B cell (primary cell): ENCODE data around the gene ZDHHC17. TPM values are rescaled to one million over a fixed set of nuclear protein-coding genes. Genes with fewer than 3 reads are reported as not detected.

Experiments
- ATAC-seq: fragments of 200-7000 bp; cut with Tn5 transposase; one replicate; pipeline ENCODE4 v1.10.0; 2021; ENCODE audit warnings: low read depth, mild to moderate bottlenecking, moderate number of reproducible peaks, moderate library complexity
- CTCF ChIA-PET: fragments of 350-600 bp; sonication (Branson Sonifier 250); formaldehyde crosslinking; loops from one replicate; lab custom pipeline; 2021; ENCODE audit warnings: antibody characterized with exemption, inconsistent platforms; lab: Charles Lee
- POLR2A ChIA-PET: fragments of 350-600 bp; sonication (Branson Sonifier 250); formaldehyde crosslinking; loops from one replicate; lab custom pipeline; 2021; ENCODE audit warnings: antibody characterized with exemption; lab: Charles Lee
- DNase-seq: peaks from one replicate; pipeline ENCODE4 v3.0.0; 2013
- H2AFZ ChIP-seq: 2 replicates; pipeline ENCODE4 v1.6.1; 2012; ENCODE audit warnings: mild to moderate bottlenecking, low read depth, low read length; ENCODE audit not compliant: insufficient read depth, poor library complexity, severe bottlenecking
- H3K27ac ChIP-seq, 2 donors: 1 replicate in 1 of 2; 2 replicates in 1 of 2; pipeline ENCODE4 v1.5.1; 2012 to 2013; ENCODE audit warnings: low read length in 2 of 2, mild to moderate bottlenecking in 2 of 2, moderate library complexity in 1 of 2
- H3K27me3 ChIP-seq, 4 experiments: fragments of 200-600 bp in 1 of 4; sonication (generic) in 1 of 4; replicated peaks in 1 of 4; 1 replicate in 2 of 4; 2 replicates in 2 of 4; pipeline versions ENCODE4 v1.6.1 to v1.7.0; 2013 to 2016; ENCODE audit warnings: low read length in 3 of 4, mild to moderate bottlenecking in 2 of 4, mixed read lengths in 1 of 4, moderate library complexity in 1 of 4; ENCODE audit not compliant: insufficient read depth in 4 of 4, control insufficient read depth in 3 of 4; ENCODE audit errors: control extremely low read depth in 1 of 4
- H3K36me3 ChIP-seq, 2 experiments: replicated peaks in 1 of 2; 1 replicate in 1 of 2; 2 replicates in 1 of 2; pipeline versions ENCODE4 v1.6.1 to v1.7.1; 2013; ENCODE audit warnings: low read length in 1 of 2; ENCODE audit not compliant: insufficient read depth in 2 of 2, control insufficient read depth in 1 of 2; ENCODE audit errors: control extremely low read depth in 1 of 2, extremely low read depth in 1 of 2
- H3K4me1 ChIP-seq, 2 donors: fragments of 200-600 bp in 1 of 2; sonication (generic) in 1 of 2; 1 replicate in 1 of 2; 2 replicates in 1 of 2; pipeline versions ENCODE4 v1.5.1 to v1.6.1; 2013 to 2017; ENCODE audit warnings: low read length in 2 of 2; ENCODE audit not compliant: control insufficient read depth in 2 of 2, insufficient read depth in 2 of 2
- H3K4me2 ChIP-seq: replicated peaks from 2 replicates; pipeline ENCODE3; 2012; ENCODE audit warnings: mild to moderate bottlenecking, low read depth, low read length; ENCODE audit not compliant: poor library complexity, severe bottlenecking
- H3K4me3 ChIP-seq, 5 experiments: fragments of 200-600 bp in 1 of 5; sonication (generic) in 1 of 5; 1 replicate in 3 of 5; 2 replicates in 2 of 5; pipeline versions ENCODE4 v1.5.1 to v1.7.0; 2011 to 2016; ENCODE audit warnings: low read length in 4 of 5, mild to moderate bottlenecking in 4 of 5, low read depth in 2 of 5, control low read depth in 1 of 5, moderate library complexity in 1 of 5; ENCODE audit not compliant: insufficient read depth in 1 of 5; ENCODE audit errors: control extremely low read depth in 1 of 5, extremely low read depth in 1 of 5
- H3K79me2 ChIP-seq: fragments of 200-600 bp; sonication (generic); one replicate; pipeline ENCODE4 v1.6.0; 2016; ENCODE audit warnings: low read length; ENCODE audit not compliant: control insufficient read depth, insufficient read depth
- H3K9ac ChIP-seq: fragments of 200-600 bp; sonication (generic); 2 replicates; pipeline ENCODE4 v1.6.1; 2017; ENCODE audit warnings: mild to moderate bottlenecking, low read length, moderate library complexity
- H3K9me3 ChIP-seq, 3 donors: one replicate each; pipeline versions ENCODE4 v1.6.1 to v1.7.1; 2013; ENCODE audit warnings: low read length in 2 of 3; ENCODE audit not compliant: control insufficient read depth in 2 of 3, insufficient read depth in 1 of 3; ENCODE audit errors: control extremely low read depth in 1 of 3
- H4K20me1 ChIP-seq: 2 replicates; pipeline ENCODE4 v1.6.0; 2012; ENCODE audit warnings: mild to moderate bottlenecking, low read length; ENCODE audit not compliant: insufficient read depth, control insufficient read depth, poor library complexity, severe bottlenecking
- H3K27ac Mint-ChIP-seq: one replicate; pipeline ENCODE4 v1.8.0; 2021; ENCODE audit warnings: mixed read lengths
- H3K27me3 Mint-ChIP-seq: one replicate; pipeline ENCODE4 v1.8.0; 2021; ENCODE audit warnings: mixed read lengths
- H3K4me1 Mint-ChIP-seq: one replicate; pipeline ENCODE4 v1.8.0; 2021; ENCODE audit warnings: mixed read lengths
- H3K4me3 Mint-ChIP-seq: one replicate; pipeline ENCODE4 v1.8.0; 2021; ENCODE audit warnings: mixed read lengths
- H3K9me3 Mint-ChIP-seq: one replicate; pipeline ENCODE4 v1.8.0; 2022; ENCODE audit warnings: mixed read lengths; ENCODE audit not compliant: insufficient read depth
- EZH2 ChIP-seq: IDR thresholded peaks from 2 replicates; pipeline ENCODE4 v1.6.1; 2012; ENCODE audit warnings: borderline replicate concordance, low read depth, mild to moderate bottlenecking, moderate library complexity, low read length; ENCODE audit not compliant: insufficient read depth, poor library complexity, severe bottlenecking
- WGBS: methylation state at CpG from one replicate; pipeline ENCODE4 v1.1.5; 2013; ENCODE audit warnings: missing lambda C conversion rate; ENCODE audit not compliant: insufficient coverage; 5-methylcytosine and 5-hydroxymethylcytosine counted together
- intact Hi-C: fragments of 100-400 bp; cut with micrococcal nuclease; formaldehyde crosslinking; loops from one replicate; pipeline ENCODE4 v1.10.0; 2022
- polyA plus RNA-seq: library from polyadenylated mRNA; depleted of rRNA; stranded (reverse); fragments of >200 nt; gene quantifications from 2 replicates; pipeline ENCODE4 v1.2.3, GENCODE V29; 2012
- total RNA-seq, 2 donors: library from RNA; stranded (reverse); fragments of 120-200 nt in 1 of 2; gene quantifications; 1 replicate in 1 of 2; 2 replicates in 1 of 2; pipeline versions ENCODE4 v1.2.3 to v1.2.4, GENCODE V29; 2013 to 2022
- TF ChIP-seq, protein P1 (sequence below): fragments of 200-600 bp; IDR thresholded peaks from one replicate; pipeline ENCODE4 v1.8.0; 2022; ENCODE audit warnings: antibody characterized with exemption, mild to moderate bottlenecking

The ZDHHC17 gene
- total and polyA plus RNA-seq, 2 donors (not counting 1 experiment from before 2014, with no cell fraction given): 26.1 to 75.0 TPM

DNA sequence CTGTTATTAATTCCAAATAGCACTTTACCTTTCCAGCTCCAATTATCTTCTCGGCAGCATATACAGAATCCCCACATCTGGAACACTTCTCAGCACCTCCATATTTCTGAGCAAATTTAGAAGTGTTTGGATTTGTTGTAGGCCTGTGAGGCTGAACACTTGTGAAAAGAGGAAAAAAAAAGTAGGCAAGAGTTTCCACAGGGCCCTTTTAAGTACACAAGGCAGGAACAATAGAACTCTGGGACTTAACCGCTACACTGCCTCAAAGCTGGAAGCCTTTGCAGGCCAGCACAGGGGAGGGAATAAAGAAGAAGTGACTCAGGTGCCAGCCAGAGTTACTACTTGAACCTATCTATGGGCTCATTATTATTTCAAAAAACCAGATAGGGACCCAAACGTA, 96.3 kb downstream of the ZDHHC17 start:
- TF ChIP-seq, protein P1, sequence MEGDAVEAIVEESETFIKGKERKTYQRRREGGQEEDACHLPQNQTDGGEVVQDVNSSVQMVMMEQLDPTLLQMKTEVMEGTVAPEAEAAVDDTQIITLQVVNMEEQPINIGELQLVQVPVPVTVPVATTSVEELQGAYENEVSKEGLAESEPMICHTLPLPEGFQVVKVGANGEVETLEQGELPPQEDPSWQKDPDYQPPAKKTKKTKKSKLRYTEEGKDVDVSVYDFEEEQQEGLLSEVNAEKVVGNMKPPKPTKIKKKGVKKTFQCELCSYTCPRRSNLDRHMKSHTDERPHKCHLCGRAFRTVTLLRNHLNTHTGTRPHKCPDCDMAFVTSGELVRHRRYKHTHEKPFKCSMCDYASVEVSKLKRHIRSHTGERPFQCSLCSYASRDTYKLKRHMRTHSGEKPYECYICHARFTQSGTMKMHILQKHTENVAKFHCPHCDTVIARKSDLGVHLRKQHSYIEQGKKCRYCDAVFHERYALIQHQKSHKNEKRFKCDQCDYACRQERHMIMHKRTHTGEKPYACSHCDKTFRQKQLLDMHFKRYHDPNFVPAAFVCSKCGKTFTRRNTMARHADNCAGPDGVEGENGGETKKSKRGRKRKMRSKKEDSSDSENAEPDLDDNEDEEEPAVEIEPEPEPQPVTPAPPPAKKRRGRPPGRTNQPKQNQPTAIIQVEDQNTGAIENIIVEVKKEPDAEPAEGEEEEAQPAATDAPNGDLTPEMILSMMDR: no peak
- H3K79me2 ChIP-seq: no peaks in the 10 kb centered on the region
- ATAC-seq: no peak
- H3K9me3 ChIP-seq: peaks cover 0 to 1% (median 0%) of the 10 kb centered on the region in 3 donors
- H3K9me3 Mint-ChIP-seq: no peaks in the 10 kb centered on the region
- no peaks in the 10 kb centered on the region for H3K4me1 Mint-ChIP-seq
- no peak overlapping the region for H3K4me3 ChIP-seq
- no peak overlapping the region for H3K9ac ChIP-seq
- H3K27ac ChIP-seq: no peak overlapping the region
- no peak overlapping the region for H2AFZ ChIP-seq
- no peaks in the 10 kb centered on the region for H4K20me1 ChIP-seq
- no peak overlapping the region for H3K4me3 Mint-ChIP-seq
- no peak overlapping the region for H3K27ac Mint-ChIP-seq
- ChIA-PET CTCF (no interaction called here), POLR2A (no interaction called here)
- intact Hi-C loops: no loop called here
- no peaks in the 10 kb centered on the region for H3K4me1 ChIP-seq
- H3K4me2 ChIP-seq: no peak overlapping the region
- H3K36me3 ChIP-seq: peaks cover 0 to 6% of the 10 kb centered on the region in 2 experiments
- WGBS: 92% methylated on average over 2 of the region's 3 CpGs
- H3K27me3 Mint-ChIP-seq: no peaks in the 10 kb centered on the region
- peaks cover 0 to 3% (median 0%) of the 10 kb centered on the region in 4 experiments for H3K27me3 ChIP-seq
- no peak for DNase-seq

DNA sequence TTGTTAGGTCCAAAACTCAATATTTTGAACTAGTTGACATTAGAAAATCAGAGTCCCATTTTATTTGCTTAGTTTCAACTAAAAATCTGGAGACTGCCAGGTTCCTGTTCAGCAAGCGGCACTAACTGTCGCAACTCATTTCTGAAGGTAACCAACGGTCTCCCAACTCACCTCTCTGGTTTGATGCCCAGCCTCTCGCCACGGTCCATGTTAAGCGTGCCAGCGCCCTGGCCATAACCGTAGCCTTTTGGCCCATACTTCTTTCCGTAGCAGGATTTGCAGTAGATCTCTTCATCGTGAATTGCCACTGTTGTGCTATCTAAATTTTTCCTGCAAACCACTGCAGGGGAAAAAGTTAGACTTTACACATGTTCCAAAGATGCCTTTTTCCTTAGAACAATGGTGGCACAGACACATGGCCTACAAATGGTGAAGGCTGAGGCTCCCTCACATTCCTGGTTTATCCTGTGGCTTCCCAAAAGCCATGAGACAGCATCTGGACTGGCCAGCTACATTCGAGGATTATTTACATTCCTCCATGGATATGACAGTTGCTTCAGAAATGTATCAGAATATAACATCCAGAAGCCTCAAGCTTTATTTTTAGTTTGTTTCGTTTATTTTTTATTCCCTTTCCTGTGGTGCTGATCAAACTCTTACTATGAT, 99.2 kb downstream of the ZDHHC17 start:
- Histone ChIP-seq H2AFZ (no peak overlapping the region), H3K4me2 (no peak overlapping the region), H4K20me1 (no peaks in the 10 kb centered on the region), H3K9ac (no peak overlapping the region), H3K79me2 (no peaks in the 10 kb centered on the region), H3K27me3 (peaks cover 0 to 3% (median 0%) of the 10 kb centered on the region in 4 experiments), H3K4me3 (no peak overlapping the region), H3K4me1 (peaks cover 0 to 4% of the 10 kb centered on the region in 2 donors), H3K9me3 (no peaks in the 10 kb centered on the region), H3K27ac (no peak overlapping the region), H3K36me3 (no peaks in the 10 kb centered on the region)
- H3K27me3 Mint-ChIP-seq: peaks cover 7% of the 10 kb centered on the region
- ChIA-PET CTCF (no interaction called here), POLR2A (no interaction called here)
- DNase-seq (no peak), ATAC-seq (no peak)
- no peaks in the 10 kb centered on the region for H3K4me1 Mint-ChIP-seq
- intact Hi-C loops: no loop called here
- TF ChIP-seq, protein P1: no peak
- TF ChIP-seq EZH2: no peak
- no peak overlapping the region for H3K4me3 Mint-ChIP-seq
- no peaks in the 10 kb centered on the region for H3K9me3 Mint-ChIP-seq
- H3K27ac Mint-ChIP-seq: no peak overlapping the region
- WGBS: 96% methylated on average over 11 of the region's 12 CpGs
